ENCODE data around the gene ATG9B. TPM values are rescaled to one million over a fixed set of nuclear protein-coding genes. Genes with fewer than 3 reads are reported as not detected.
A peak's percentile ranks its signal among the peaks of the same experiment; 100 is the strongest.

Gene ATG9B
- total RNA-seq, 2 donors from 2014 or later: not detected

GRCh38 chr7:150979713-150980390 is 44.4 kb downstream of the ATG9B start:
- Histone ChIP-seq H3K4me3 (no peak overlapping the region), H3K27me3 (peaks cover 0 to 7% of the 10 kb centered on the region in 2 donors), H3K36me3 (no peaks in the 10 kb centered on the region), H3K27ac (peak overlapping the region; percentile 80 to 94), H3K4me1 (peaks cover 0 to 47% of the 10 kb centered on the region in 2 donors), H3K9me3 (no peaks in the 10 kb centered on the region)
- no peak for DNase-seq (ENCODE audit: low spot score)
- no peak for TF ChIP-seq CTCF (IDR thresholded peaks at IDR 0.05)

- Histone ChIP-seq H3K27ac (peak within 1 kb of the TSS; percentile 85 to 94), H3K4me1 (peaks cover 0 to 62% of the 10 kb centered on the region in 2 donors), H3K27me3 (peaks cover 0 to 7% of the 10 kb centered on the region in 2 donors), H3K4me3 (peak within 1 kb of the TSS; percentile 54), H3K36me3 (no peaks in the 10 kb centered on the region), H3K9me3 (no peaks in the 10 kb centered on the region)
- no peak for TF ChIP-seq CTCF (IDR thresholded peaks at IDR 0.05)
- no peak for DNase-seq (ENCODE audit: low spot score)
Measured at GRCh38 chr7:150978126-150978789, 46.0 kb downstream of the ATG9B start, which contains the start of gene KCNH2. Gene KCNH2, minus strand, starts transcription at chr7:150978321. Its CDS starts 408 bp downstream, at chr7:150977913.

DNA sequence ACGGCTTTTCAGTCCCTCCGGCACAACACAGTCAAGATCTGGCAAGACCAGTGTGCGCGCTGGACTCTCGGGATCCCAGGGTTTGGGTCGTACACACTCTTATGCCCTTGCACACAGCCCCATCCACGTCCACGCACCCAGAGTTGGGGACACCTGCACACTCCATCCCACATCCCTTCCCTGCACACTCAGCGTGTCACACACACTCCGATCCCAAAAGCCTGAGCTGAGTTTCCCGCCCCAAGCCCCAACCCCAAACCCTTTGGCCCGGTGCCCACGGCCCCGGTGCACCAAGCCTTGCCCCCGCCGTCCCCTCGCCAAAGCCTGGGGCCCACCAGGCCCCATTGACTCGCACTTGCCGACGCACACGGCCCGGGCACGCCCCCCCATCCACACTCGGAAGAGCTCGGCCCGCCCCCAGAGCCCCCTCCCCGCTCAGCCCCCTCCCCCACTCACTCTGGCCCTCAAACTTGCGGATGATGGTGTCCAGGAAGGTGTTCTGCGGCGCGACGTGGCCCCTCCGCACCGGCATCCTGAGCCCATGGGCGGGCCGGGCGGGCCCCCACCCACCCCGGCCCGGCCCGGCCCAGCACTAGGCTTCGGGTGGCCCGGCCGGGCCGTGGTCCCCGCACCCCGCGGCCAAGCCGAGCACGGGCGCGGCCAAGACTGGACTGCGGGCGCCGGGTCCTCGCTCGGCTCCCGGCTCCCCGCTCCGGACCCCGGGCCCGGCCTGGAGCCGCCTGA is 46.7 kb downstream of the ATG9B start:
- H3K27ac ChIP-seq: peak overlapping the region; percentile 85 to 94
- H3K4me1 ChIP-seq: peaks cover 0 to 65% of the 10 kb centered on the region in 2 donors
- H3K9me3 ChIP-seq: no peaks in the 10 kb centered on the region
- DNase-seq (ENCODE audit: low spot score): no peak
- H3K27me3 ChIP-seq: peaks cover 0 to 7% of the 10 kb centered on the region in 2 donors
- TF ChIP-seq CTCF (IDR thresholded peaks at IDR 0.05): no peak
- no peaks in the 10 kb centered on the region for H3K36me3 ChIP-seq
- peak overlapping the region; percentile 54 for H3K4me3 ChIP-seq

GRCh38 chr7:150976529-150977381 is 47.5 kb downstream of the ATG9B start:
- Histone ChIP-seq H3K4me1 (peaks cover 0 to 73% of the 10 kb centered on the region in 2 donors), H3K9me3 (no peaks in the 10 kb centered on the region), H3K36me3 (no peaks in the 10 kb centered on the region), H3K27ac (peak overlapping the region; percentile 85 to 94), H3K4me3 (peak overlapping the region; percentile 54), H3K27me3 (peaks cover 0 to 7% of the 10 kb centered on the region in 2 donors)
- DNase-seq (ENCODE audit: low spot score): peak; percentile 69
- TF ChIP-seq CTCF (IDR thresholded peaks at IDR 0.05): no peak
